ENCODE results near the gene ANOS1.

ANOS1 gene

GRCh38 chrX:8717354-8717753 lies 14.6 kb downstream of the ANOS1 start:
- no peak for DNase-seq

GRCh38 chrX:8714164-8714563 lies 17.8 kb downstream of the ANOS1 start:
- no peak for DNase-seq

- no peak for DNase-seq
These were observed 20.5 kb downstream of the ANOS1 start for GRCh38 chrX:8711401-8711800.

- no peak for DNase-seq
These were observed 27.8 kb downstream of the ANOS1 start for GRCh38 chrX:8704184-8704583.

- DNase-seq = no peak
These were observed 39.1 kb downstream of the ANOS1 start for GRCh38 chrX:8692871-8693270.

- no peak for DNase-seq
These were observed 42.5 kb downstream of the ANOS1 start for GRCh38 chrX:8689473-8689872.

- no peak for DNase-seq
These were observed 43.2 kb downstream of the ANOS1 start for GRCh38 chrX:8688776-8689175.

- DNase-seq = no peak
These were observed 47.6 kb downstream of the ANOS1 start for GRCh38 chrX:8684201-8684965.

GRCh38 chrX:8683687-8684086 lies 48.2 kb downstream of the ANOS1 start:
- no peak for DNase-seq

- DNase-seq = no peak
These were observed 52.4 kb downstream of the ANOS1 start for GRCh38 chrX:8679550-8679949.

- no peak for DNase-seq
These were observed 56.8 kb downstream of the ANOS1 start for GRCh38 chrX:8675006-8675630.

- DNase-seq = no peak
These were observed 58.7 kb downstream of the ANOS1 start for GRCh38 chrX:8673201-8673600.

- no peak for DNase-seq
These were observed 59.8 kb downstream of the ANOS1 start for GRCh38 chrX:8672176-8672575.

- DNase-seq = no peak
These were observed 63.1 kb downstream of the ANOS1 start for GRCh38 chrX:8668813-8669212.

- DNase-seq = no peak
These were observed 68.6 kb downstream of the ANOS1 start for GRCh38 chrX:8663325-8663724.

GRCh38 chrX:8657883-8658282 lies 74.1 kb downstream of the ANOS1 start:
- no peak for DNase-seq

- DNase-seq = no peak
These were observed 78.0 kb downstream of the ANOS1 start for GRCh38 chrX:8653956-8654355.

GRCh38 chrX:8649969-8650368 lies 82.0 kb downstream of the ANOS1 start:
- no peak for DNase-seq

GRCh38 chrX:8647176-8647575 lies 84.8 kb downstream of the ANOS1 start:
- no peak for DNase-seq

- DNase-seq = no peak
These were observed 91.9 kb downstream of the ANOS1 start for GRCh38 chrX:8639949-8640475.

- no peak for DNase-seq
These were observed 95.4 kb downstream of the ANOS1 start for GRCh38 chrX:8636497-8636896.

- DNase-seq = no peak
These were observed 96.1 kb downstream of the ANOS1 start for GRCh38 chrX:8635812-8636211.

GRCh38 chrX:8632924-8633323 lies 99.0 kb downstream of the ANOS1 start:
- no peak for DNase-seq

GRCh38 chrX:8629871-8630270 lies 102.1 kb downstream of the ANOS1 start:
- DNase-seq = no peak

- no peak for DNase-seq
These were observed 104.1 kb downstream of the ANOS1 start for GRCh38 chrX:8627796-8628195.

Data from CD4-positive, alpha-beta T cell treated with Interleukin-6 for 4 hours (primary cell).